Effector memory CD4-positive, alpha-beta T cell (primary cell): ENCODE results near the gene BEX4.
"Not testable (repeated sequence)": the region's sequence is repeated elsewhere in the genome, so short reads cannot be mapped to it uniquely, and the experiment has no call there.

Experiments used
- DNase-seq, 3 donors: peaks; one replicate each; pipeline ENCODE4 v3.0.0-alpha.2; 2020
- H3K27ac ChIP-seq: 2 replicates; pipeline ENCODE4 v1.7.0; 2013; ENCODE audit warnings: mild to moderate bottlenecking, low read length, moderate library complexity; ENCODE audit not compliant: insufficient read depth, poor library complexity, severe bottlenecking
- H3K27me3 ChIP-seq: replicated peaks from 2 replicates; pipeline ENCODE4 v1.7.0; 2013; ENCODE audit warnings: mild to moderate bottlenecking, low read length; ENCODE audit not compliant: insufficient read depth, control insufficient read depth, poor library complexity, severe bottlenecking
- H3K36me3 ChIP-seq: 2 replicates; pipeline ENCODE4 v1.7.0; 2013; ENCODE audit warnings: mild to moderate bottlenecking, low read length, moderate library complexity; ENCODE audit not compliant: control insufficient read depth, insufficient read depth
- H3K4me1 ChIP-seq: 2 replicates; pipeline ENCODE4 v1.7.0; 2013; ENCODE audit warnings: low read length, mild to moderate bottlenecking; ENCODE audit not compliant: control insufficient read depth, insufficient read depth, poor library complexity, severe bottlenecking
- H3K4me3 ChIP-seq: 2 replicates; pipeline ENCODE4 v1.7.0; 2013; ENCODE audit warnings: low read length, low read depth, mild to moderate bottlenecking; ENCODE audit not compliant: insufficient read depth, poor library complexity, severe bottlenecking
- H3K9me3 ChIP-seq: 2 replicates; pipeline ENCODE4 v1.7.0; 2013; ENCODE audit warnings: mild to moderate bottlenecking, low read length, moderate library complexity; ENCODE audit not compliant: control insufficient read depth

Gene BEX4

GRCh38 chrX:103201041-103201440, 13.9 kb upstream of the BEX4 start:
- no peak for DNase-seq
- no peak overlapping the region for H3K4me3 ChIP-seq
- no peaks in the 10 kb centered on the region for H3K27me3 ChIP-seq
- no peaks in the 10 kb centered on the region for H3K36me3 ChIP-seq
- H3K27ac ChIP-seq = no peak overlapping the region
- no peaks in the 10 kb centered on the region for H3K4me1 ChIP-seq
- H3K9me3 ChIP-seq = no peaks in the 10 kb centered on the region

- Histone ChIP-seq H3K9me3 (no peaks in the 10 kb centered on the region), H3K27me3 (no peaks in the 10 kb centered on the region), H3K4me1 (no peaks in the 10 kb centered on the region), H3K27ac (no peak overlapping the region), H3K4me3 (no peak overlapping the region), H3K36me3 (no peaks in the 10 kb centered on the region)
- no peak for DNase-seq
Observed at GRCh38 chrX:103210056-103210455, 4.9 kb upstream of the BEX4 start.

- Histone ChIP-seq H3K27me3 (no peaks in the 10 kb centered on the region), H3K4me3 (no peak overlapping the region), H3K36me3 (no peaks in the 10 kb centered on the region), H3K9me3 (no peaks in the 10 kb centered on the region), H3K27ac (no peak overlapping the region), H3K4me1 (no peaks in the 10 kb centered on the region)
- DNase-seq = peak; percentile 3 to 12 (median 7)
Observed at GRCh38 chrX:103211012-103211715, 3.7 kb upstream of the BEX4 start.

- Histone ChIP-seq H3K27ac (no peak overlapping the region), H3K36me3 (no peaks in the 10 kb centered on the region), H3K27me3 (no peaks in the 10 kb centered on the region), H3K4me3 (no peak overlapping the region), H3K9me3 (no peaks in the 10 kb centered on the region), H3K4me1 (no peaks in the 10 kb centered on the region)
- no peak for DNase-seq
Observed at GRCh38 chrX:103212749-103213457, 2.0 kb upstream of the BEX4 start.

- Histone ChIP-seq H3K36me3 (no peaks in the 10 kb centered on the region), H3K9me3 (no peaks in the 10 kb centered on the region), H3K27me3 (no peaks in the 10 kb centered on the region), H3K4me3 (peak overlapping the region; percentile 62), H3K4me1 (no peaks in the 10 kb centered on the region), H3K27ac (peak overlapping the region; percentile 69)
- DNase-seq = peak in 2 of 3 donors; percentile 13 to 18
Observed at GRCh38 chrX:103215425-103215991, 600 bp downstream of the BEX4 start.

- Histone ChIP-seq H3K4me3 (no peak overlapping the region), H3K4me1 (no peaks in the 10 kb centered on the region), H3K27ac (no peak overlapping the region), H3K9me3 (no peaks in the 10 kb centered on the region), H3K27me3 (no peaks in the 10 kb centered on the region), H3K36me3 (no peaks in the 10 kb centered on the region)
- DNase-seq = no peak
Observed at GRCh38 chrX:103220511-103221323, 5.8 kb downstream of the BEX4 start.

GRCh38 chrX:103225918-103226317, 11.0 kb downstream of the BEX4 start:
- DNase-seq, H3K36me3 ChIP-seq, H3K9me3 ChIP-seq, H3K27ac ChIP-seq, H3K27me3 ChIP-seq, H3K4me3 ChIP-seq, H3K4me1 ChIP-seq: not testable (repeated sequence)

- H3K27ac ChIP-seq = no peak overlapping the region
- DNase-seq = no peak
Observed at GRCh38 chrX:103233263-103233662, 18.4 kb downstream of the BEX4 start.

GRCh38 chrX:103234869-103235268, 20.0 kb downstream of the BEX4 start:
- H3K27me3 ChIP-seq = no peaks in the 10 kb centered on the region
- DNase-seq = no peak
- no peaks in the 10 kb centered on the region for H3K4me1 ChIP-seq
- no peaks in the 10 kb centered on the region for H3K36me3 ChIP-seq
- no peaks in the 10 kb centered on the region for H3K9me3 ChIP-seq
- H3K27ac ChIP-seq = no peak overlapping the region
- H3K4me3 ChIP-seq = no peak overlapping the region

More at GRCh38 chrX:103233263-103233662, 18.4 kb downstream of the BEX4 start:
- Histone ChIP-seq H3K4me1 (no peaks in the 10 kb centered on the region), H3K4me3 (no peak overlapping the region), H3K9me3 (no peaks in the 10 kb centered on the region), H3K27me3 (no peaks in the 10 kb centered on the region), H3K36me3 (no peaks in the 10 kb centered on the region)
